K562 (cell line): ENCODE data around the gene CR2. TPM values are rescaled to one million over a fixed set of nuclear protein-coding genes. Genes with fewer than 3 reads are reported as not detected.

Experiments
- ARID1B ChIP-seq: fragments of 450-650 bp; IDR thresholded peaks from 2 replicates; pipeline ENCODE4 v1.6.1; 2016; ENCODE audit warnings: antibody characterized with exemption, mild to moderate bottlenecking, inconsistent platforms
- ELK3 ChIP-seq: fragments of 450-650 bp; formaldehyde crosslinking; IDR thresholded peaks from 2 replicates; pipeline ENCODE4 v1.4.0; 2020; ENCODE audit warnings: mild to moderate bottlenecking
- ILF3 ChIP-seq: fragments of 450-650 bp; IDR thresholded peaks from 2 replicates; pipeline ENCODE4 v1.6.1; 2018; ENCODE audit warnings: antibody characterized with exemption, mild to moderate bottlenecking, moderate library complexity, borderline replicate concordance
- KDM4B ChIP-seq, 2 experiments: fragments of 450-650 bp in 1 of 2; sonication (generic) in 1 of 2; IDR thresholded peaks; 2 replicates each; pipeline ENCODE4 v1.6.1; 2016 to 2017; ENCODE audit warnings: borderline replicate concordance in 2 of 2, antibody characterized with exemption in 1 of 2, low read depth in 1 of 2, mild to moderate bottlenecking in 1 of 2
- LEF1 ChIP-seq: fragments of 450-650 bp; IDR thresholded peaks from 2 replicates; pipeline ENCODE4 v1.6.1; 2016; ENCODE audit warnings: mild to moderate bottlenecking
- MCM2 ChIP-seq: fragments of 450-650 bp; IDR thresholded peaks from 2 replicates; pipeline ENCODE4 v1.6.1; 2017; ENCODE audit warnings: low read depth, mild to moderate bottlenecking
- MEF2A ChIP-seq: IDR thresholded peaks from 2 replicates; pipeline ENCODE4 v1.6.1; 2011; ENCODE audit warnings: low read depth, mild to moderate bottlenecking, low read length, moderate library complexity; ENCODE audit not compliant: control insufficient read depth
- MTA1 ChIP-seq: fragments of 450-650 bp; IDR thresholded peaks from 2 replicates; pipeline ENCODE4 v1.6.1; 2017; ENCODE audit warnings: borderline replicate concordance
- MTF1 ChIP-seq: fragments of 250-450 bp; sonication (Bioruptor Pico); IDR thresholded peaks from 2 replicates; pipeline ENCODE4 v1.9.0; 2021; ENCODE audit warnings: moderate library complexity, mild to moderate bottlenecking, inconsistent platforms, borderline replicate concordance
- NFATC3 ChIP-seq: fragments of 450-650 bp; IDR thresholded peaks from 2 replicates; pipeline ENCODE4 v1.6.1; 2017; ENCODE audit warnings: mild to moderate bottlenecking
- RAD51 ChIP-seq: fragments of 450-650 bp; IDR thresholded peaks from 2 replicates; pipeline ENCODE4 v1.7.1; 2016; ENCODE audit warnings: low read depth, mild to moderate bottlenecking, borderline replicate concordance
- SAP30 ChIP-seq: fragments of 200-600 bp; sonication (generic); IDR thresholded peaks from 2 replicates; pipeline ENCODE4 v1.6.1; 2012; ENCODE audit warnings: borderline replicate concordance, low read depth, mild to moderate bottlenecking, moderate library complexity, low read length, control low read depth, inconsistent platforms; ENCODE audit not compliant: insufficient read depth, poor library complexity, severe bottlenecking
- TAL1 ChIP-seq: fragments of 450-650 bp; IDR thresholded peaks from 2 replicates; pipeline ENCODE4 v1.6.1; 2016; ENCODE audit warnings: mild to moderate bottlenecking
- TEAD2 ChIP-seq: fragments of 450-650 bp; IDR thresholded peaks from 2 replicates; pipeline ENCODE4 v1.6.1; 2016; ENCODE audit warnings: missing genetic modification characterization, control low read depth, missing compliant biosample characterization
- TEAD4 ChIP-seq, 2 experiments: sonication (generic) in 1 of 2; formaldehyde crosslinking in 1 of 2; IDR thresholded peaks; 2 replicates each; pipeline versions ENCODE4 v1.6.1 to v1.8.0; 2012 to 2022; ENCODE audit warnings: borderline replicate concordance in 1 of 2, inconsistent platforms in 1 of 2, low read length in 1 of 2, mild to moderate bottlenecking in 1 of 2, missing genetic modification reagents in 1 of 2
- U2AF2 ChIP-seq: fragments of 200-400 bp; formaldehyde crosslinking; optimal IDR thresholded peaks from 2 replicates; pipeline ENCODE3; 2017; ENCODE audit warnings: low read depth, mild to moderate bottlenecking, low read length
- ZNF184 ChIP-seq: sonication (generic); formaldehyde crosslinking; IDR thresholded peaks from 2 replicates; pipeline ENCODE4 v1.5.0; 2020; ENCODE audit warnings: missing genetic modification reagents
- ZNF280B ChIP-seq: fragments of 250-450 bp; sonication (Bioruptor Pico); IDR thresholded peaks from 2 replicates; pipeline ENCODE4 v1.5.1; 2021; ENCODE audit warnings: mild to moderate bottlenecking
- ZNF395 ChIP-seq: fragments of 200-800 bp; sonication (Bioruptor generic); IDR thresholded peaks from 2 replicates; pipeline ENCODE4 v1.6.1; 2017; ENCODE audit warnings: missing genetic modification characterization, missing compliant biosample characterization
- ZNF592 ChIP-seq: fragments of 450-650 bp; IDR thresholded peaks from 2 replicates; pipeline ENCODE4 v1.6.1; 2017; ENCODE audit warnings: antibody characterized with exemption, mild to moderate bottlenecking
- ZNF696 ChIP-seq: fragments of 250-450 bp; sonication (Bioruptor Pico); conservative IDR thresholded peaks from 2 replicates; pipeline ENCODE4 v1.4.0; 2020; ENCODE audit warnings: mild to moderate bottlenecking, moderate library complexity
- ZZZ3 ChIP-seq: fragments of 450-650 bp; IDR thresholded peaks from 2 replicates; pipeline ENCODE4 v1.6.1; 2016; ENCODE audit warnings: antibody characterized with exemption, mild to moderate bottlenecking, moderate library complexity
- polyA plus RNA-seq, 8 experiments: library from polyadenylated mRNA; depleted of rRNA in 4 of 8; stranded (reverse) in 5 of 8; unstranded in 3 of 8; fragments of >200 nt; fragmentation: Nextera tagmentation in 2 of 8; fragmentation: Illumina TruSeq in 1 of 8; extraction: Ambion mirVana in 2 of 8; extraction: Trizol in 1 of 8; gene quantifications; 2 replicates each; pipeline versions ENCODE4 v1.2.1 to v1.2.3, GENCODE V29; 2011 to 2014; ENCODE audit warnings: inconsistent platforms in 1 of 8, missing spikeins in 1 of 8
- total RNA-seq, 7 experiments: library from RNA; depleted of rRNA in 6 of 7; stranded (reverse); fragments of >200 nt in 6 of 7; fragmentation: Illumina TruSeq in 2 of 7; extraction: Trizol in 2 of 7; gene quantifications; 2 replicates each; pipeline versions ENCODE4 v1.2.1 to v1.2.3, GENCODE V29; 2011 to 2021; ENCODE audit warnings: low replicate concordance in 1 of 7

CR2 gene
- total and polyA plus RNA-seq, 9 of the 15 experiments (the other 6 are each of a cell fraction or from before 2014, with no cell fraction given), result 0.07 to 0.67 (median 0.37) TPM

GRCh38 chr1:207440626-207441025, 13.5 kb upstream of the CR2 start (continued):
- TF ChIP-seq ZNF592 (no peak), MTA1 (no peak), MTF1 (CRISPR knock-in tag) (no peak), ZZZ3 (no peak), ZNF184 (CRISPR knock-in tag) (no peak), NFATC3 (no peak), ZNF395 (CRISPR knock-in tag) (no peak), MCM2 (no peak), TAL1 (0 out of 2 replicates have a peak, but pooled peaks have one; percentile 24), ELK3 (CRISPR knock-in tag) (no peak), ZNF696 (CRISPR knock-in tag) (no peak), LEF1 (no peak), MEF2A (no peak), ZNF280B (CRISPR knock-in tag) (no peak), U2AF2 (no peak), ILF3 (no peak), ARID1B (0 out of 2 replicates have a peak, but pooled peaks have one; percentile 18), TEAD4 (IDR thresholded peaks at IDR 0.05; ENCODE audit: low read length) (peak; percentile 49; the same call in 1 of the 2 replicates), TEAD4 (CRISPR knock-in tag; IDR thresholded peaks at IDR 0.05; ENCODE audit: borderline replicate concordance) (no peak), KDM4B (IDR thresholded peaks at IDR 0.05; ENCODE audit: borderline replicate concordance in 2 of 2, low read depth in 1 of 2) (no peak), SAP30 (no peak), TEAD2 (no peak), RAD51 (no peak)
